ENCODE results near the gene CD79B. TPM values are rescaled to one million over a fixed set of nuclear protein-coding genes. Genes with fewer than 3 reads are reported as not detected.
"Not testable (repeated sequence)": the region's sequence is repeated elsewhere in the genome, so short reads cannot be mapped to it uniquely, and the experiment has no call there.

The CD79B gene
- total RNA-seq, 1 donor from 2014 or later: not detected

DNA sequence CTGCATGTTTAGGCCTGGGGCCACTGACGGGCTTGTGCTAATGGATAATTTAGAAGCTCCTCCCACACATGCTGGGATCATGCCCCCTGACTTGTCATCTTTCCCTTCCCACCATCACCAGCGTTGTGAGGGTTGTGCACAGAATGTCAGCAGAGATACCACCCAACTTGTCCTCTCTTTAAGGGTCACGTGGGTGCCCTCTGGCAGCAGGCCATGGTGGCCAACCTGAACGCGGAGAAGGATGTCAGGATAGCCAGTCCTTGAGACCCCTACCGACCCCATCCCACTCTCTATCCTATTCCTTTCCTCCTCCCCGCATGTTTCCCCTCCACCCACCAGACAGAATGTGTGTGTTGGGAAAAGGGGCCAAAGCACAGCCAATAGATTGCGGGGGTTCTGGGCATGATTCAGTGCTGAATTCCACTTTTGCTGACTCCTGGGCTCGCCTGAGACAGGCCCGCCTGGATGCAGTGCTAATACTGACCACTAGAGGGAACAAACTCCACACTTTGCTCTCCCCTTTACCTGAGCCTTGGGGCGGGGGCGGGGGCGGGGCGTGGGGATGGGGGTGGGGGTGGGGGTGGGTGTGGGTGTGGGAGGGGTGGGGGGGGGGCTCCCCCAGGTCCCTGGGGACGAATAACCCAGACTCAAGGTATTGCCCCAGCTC lies 50.1 kb downstream of the CD79B start, which contains the start of gene GH2:
TSS of gene GH2 (minus strand) at position 10 of the 667 bp plus-strand sequence. CDS start 143 bp downstream, outside the sequence.
- H3K4me1 Mint-ChIP-seq: no peaks in the 10 kb centered on the region
- no peaks in the 10 kb centered on the region for H3K9me3 Mint-ChIP-seq
- H3K4me3 Mint-ChIP-seq: no peak within 1 kb of the TSS
- peak in 1 of 2 experiments; percentile 73 for DNase-seq (ENCODE audit: low spot score in 2 of 2, unreplicated experiment in 2 of 2)
- peak; percentile 62 for TF ChIP-seq CTCF (IDR thresholded peaks at IDR 0.05; ENCODE audit: unreplicated experiment)
- no peaks in the 10 kb centered on the region for H3K36me3 Mint-ChIP-seq
- H3K27me3 Mint-ChIP-seq (ENCODE audit: low read depth): peaks cover 19% of the 10 kb centered on the region
- H3K27ac Mint-ChIP-seq: no peak within 1 kb of the TSS

GRCh38 chr17:63881337-63881736 lies 50.8 kb downstream of the CD79B start:
- not testable (repeated sequence) for H3K4me1 Mint-ChIP-seq; H3K4me3 Mint-ChIP-seq; H3K36me3 Mint-ChIP-seq; H3K9me3 Mint-ChIP-seq; H3K27ac Mint-ChIP-seq; DNase-seq (ENCODE audit: low spot score in 2 of 2, unreplicated experiment in 2 of 2)
- peaks cover 20% of the 10 kb centered on the region for H3K27me3 Mint-ChIP-seq (ENCODE audit: low read depth)

DNA sequence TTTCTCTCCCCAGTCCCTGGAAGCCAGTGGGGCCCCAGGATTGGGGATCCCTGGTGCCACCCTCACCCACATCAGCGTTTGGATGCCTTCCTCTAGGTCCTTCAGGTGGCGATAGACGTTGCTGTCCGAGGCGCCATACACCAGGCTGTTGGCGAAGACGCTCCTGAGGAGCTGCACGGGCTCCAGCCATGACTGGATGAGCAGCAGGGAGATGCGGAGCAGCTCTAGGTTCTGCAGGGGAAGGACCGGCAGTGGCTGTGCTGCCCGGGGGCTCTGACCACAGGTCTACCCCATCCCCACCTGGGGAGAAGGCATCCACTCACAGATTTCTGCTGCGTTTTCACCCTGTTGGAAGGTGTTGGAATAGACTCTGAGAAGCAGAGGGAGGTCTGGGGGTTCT lies 51.4 kb downstream of the CD79B start:
- no peak overlapping the region for H3K27ac Mint-ChIP-seq
- no peak for TF ChIP-seq CTCF (IDR thresholded peaks at IDR 0.05; ENCODE audit: unreplicated experiment)
- H3K9me3 Mint-ChIP-seq: no peaks in the 10 kb centered on the region
- DNase-seq (ENCODE audit: low spot score in 2 of 2, unreplicated experiment in 2 of 2): no peak
- H3K36me3 Mint-ChIP-seq: no peaks in the 10 kb centered on the region
- H3K27me3 Mint-ChIP-seq (ENCODE audit: low read depth): peaks cover 22% of the 10 kb centered on the region
- H3K4me3 Mint-ChIP-seq: no peak overlapping the region
- no peaks in the 10 kb centered on the region for H3K4me1 Mint-ChIP-seq

Other genes starting within 250 kb of the CD79B start
- gene LIMD2, start 232.2 kb downstream of the CD79B start, total RNA-seq: 76.5 to 79.3 TPM (median 77.0 TPM) in 3 replicates
- 57.2 to 62.9 TPM (median 62.3 TPM) in 3 replicates for gene STRADA, start 190.5 kb downstream of the CD79B start, total RNA-seq
- 55.9 to 58.2 TPM (median 56.3 TPM) in 3 replicates for gene CCDC47, start 158.7 kb downstream of the CD79B start, total RNA-seq
- 183 to 197 TPM (median 186 TPM) in 3 replicates for gene DDX42, start 158.2 kb downstream of the CD79B start, total RNA-seq
- gene PSMC5, start 104.9 kb downstream of the CD79B start, total RNA-seq: 76.5 to 82.4 TPM (median 82.0 TPM) in 3 replicates
- 44.0 to 48.6 TPM (median 48.1 TPM) in 3 replicates for gene FTSJ3, start 104.7 kb downstream of the CD79B start, total RNA-seq
- 70.1 to 72.3 TPM (median 72.2 TPM) in 3 replicates for gene SMARCD2, start 89.6 kb downstream of the CD79B start, total RNA-seq
- gene CSH2, start 58.7 kb downstream of the CD79B start, total RNA-seq: 0.43 to 0.66 TPM in 2 of 3 replicates, not detected in the other
- not detected in 3 replicates for gene GH2, start 50.4 kb downstream of the CD79B start, total RNA-seq
- 0.61 TPM in 1 of 3 replicates, not detected in the others for gene CSH1, start 35.8 kb downstream of the CD79B start, total RNA-seq
- gene CSHL1, start 21.1 kb downstream of the CD79B start, total RNA-seq: not detected in 3 replicates
- not detected in 3 replicates for gene GH1, start 13.5 kb downstream of the CD79B start, total RNA-seq
- 0.14 to 0.60 TPM (median 0.51 TPM) in 3 replicates for gene SCN4A, start 40.6 kb upstream of the CD79B start, total RNA-seq
- gene PRR29, start 66.0 kb upstream of the CD79B start, total RNA-seq: 1.9 to 2.0 TPM (median 2.0 TPM) in 3 replicates
- 0.22 TPM in 1 of 3 replicates, not detected in the others for gene ICAM2, start 88.3 kb upstream of the CD79B start, total RNA-seq
- gene ERN1, start 197.8 kb upstream of the CD79B start, total RNA-seq: 16.4 to 20.6 TPM (median 17.9 TPM) in 3 replicates